Measurements from ENCODE around the gene MC4R. TPM values are rescaled to one million over a fixed set of nuclear protein-coding genes. Genes with fewer than 3 reads are reported as not detected.
"Not testable (repeated sequence)": the region's sequence is repeated elsewhere in the genome, so short reads cannot be mapped to it uniquely, and the experiment has no call there.

The MC4R gene
- not detected for polyA plus RNA-seq (2013, experiment 1 of 2)
- polyA plus RNA-seq (2013, experiment 2 of 2), result not detected

DNA sequence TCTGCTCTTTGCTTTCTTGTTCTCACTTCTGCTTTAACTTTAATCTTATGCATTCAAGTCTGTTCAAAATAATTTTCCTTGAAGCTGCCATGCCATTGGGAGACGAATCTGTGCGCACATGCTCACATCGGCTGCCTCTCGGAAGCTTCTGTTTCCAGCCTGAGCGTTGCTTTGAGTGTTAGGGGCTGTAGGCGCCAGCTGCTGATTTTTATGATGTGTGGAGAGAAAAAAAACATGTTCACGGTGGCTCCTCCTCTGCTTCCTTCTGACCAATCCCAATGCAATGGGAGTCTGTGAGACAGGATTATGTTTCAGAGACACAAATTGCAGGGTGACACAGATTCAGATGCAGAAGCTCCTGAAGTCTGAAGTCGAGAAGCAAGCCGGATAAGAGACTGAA lies at the start of gene MC4R:
MC4R (minus strand) TSS at position 180 of the 400 bp plus-strand sequence. CDS start 426 bp downstream, outside the sequence.
- Histone ChIP-seq H3K27ac (ENCODE audit: low read depth, low read length, severe bottlenecking) (peak within 1 kb of the TSS; percentile 55), H3K4me3 (ENCODE audit: extremely low read depth, insufficient read depth, low read length, poor library complexity, severe bottlenecking) (no peak within 1 kb of the TSS)
- WGBS, 2 experiments (ENCODE audit: insufficient coverage in 2 of 2), result 61 to 75% methylated on average over 4 to 6 of the region's 9 CpGs

DNA sequence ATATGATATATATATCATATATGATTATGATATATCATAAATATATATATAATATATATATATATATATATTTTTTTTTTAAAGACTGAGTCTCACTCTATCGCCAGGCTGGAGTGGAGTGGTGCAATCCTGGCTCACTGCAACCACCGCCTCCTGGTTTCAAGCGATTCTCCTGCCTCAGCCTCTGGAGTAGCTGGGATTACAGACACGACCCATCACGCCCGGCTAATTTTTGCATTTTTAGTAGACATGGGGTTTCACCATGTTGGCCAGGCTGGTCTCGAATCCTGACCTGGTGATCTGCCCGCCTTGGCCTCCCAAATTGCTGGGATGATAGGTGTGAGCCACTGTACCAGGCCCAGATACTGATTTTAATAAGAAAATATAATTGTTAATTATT lies 49.7 kb upstream of the MC4R start:
- H3K9me3 ChIP-seq (ENCODE audit: control insufficient read depth, low read length); H3K36me3 ChIP-seq (ENCODE audit: control insufficient read depth, insufficient read depth, low read length); H3K4me1 ChIP-seq (ENCODE audit: control insufficient read depth, insufficient read depth, low read length, poor library complexity, severe bottlenecking); H3K4me3 ChIP-seq (ENCODE audit: extremely low read depth, insufficient read depth, low read length, poor library complexity, severe bottlenecking); H3K27ac ChIP-seq (ENCODE audit: low read depth, low read length, severe bottlenecking): not testable (repeated sequence)
- 70 to 100% methylated on average over 4 to 7 of the region's 8 CpGs for WGBS, 2 experiments (ENCODE audit: insufficient coverage in 2 of 2)

More for the DNA sequence above, at the start of gene MC4R:
- Histone ChIP-seq H3K9me3 (ENCODE audit: control insufficient read depth, low read length) (no peaks in the 10 kb centered on the region), H3K36me3 (ENCODE audit: control insufficient read depth, insufficient read depth, low read length) (no peaks in the 10 kb centered on the region), H3K4me1 (ENCODE audit: control insufficient read depth, insufficient read depth, low read length, poor library complexity, severe bottlenecking) (no peaks in the 10 kb centered on the region)

DNA sequence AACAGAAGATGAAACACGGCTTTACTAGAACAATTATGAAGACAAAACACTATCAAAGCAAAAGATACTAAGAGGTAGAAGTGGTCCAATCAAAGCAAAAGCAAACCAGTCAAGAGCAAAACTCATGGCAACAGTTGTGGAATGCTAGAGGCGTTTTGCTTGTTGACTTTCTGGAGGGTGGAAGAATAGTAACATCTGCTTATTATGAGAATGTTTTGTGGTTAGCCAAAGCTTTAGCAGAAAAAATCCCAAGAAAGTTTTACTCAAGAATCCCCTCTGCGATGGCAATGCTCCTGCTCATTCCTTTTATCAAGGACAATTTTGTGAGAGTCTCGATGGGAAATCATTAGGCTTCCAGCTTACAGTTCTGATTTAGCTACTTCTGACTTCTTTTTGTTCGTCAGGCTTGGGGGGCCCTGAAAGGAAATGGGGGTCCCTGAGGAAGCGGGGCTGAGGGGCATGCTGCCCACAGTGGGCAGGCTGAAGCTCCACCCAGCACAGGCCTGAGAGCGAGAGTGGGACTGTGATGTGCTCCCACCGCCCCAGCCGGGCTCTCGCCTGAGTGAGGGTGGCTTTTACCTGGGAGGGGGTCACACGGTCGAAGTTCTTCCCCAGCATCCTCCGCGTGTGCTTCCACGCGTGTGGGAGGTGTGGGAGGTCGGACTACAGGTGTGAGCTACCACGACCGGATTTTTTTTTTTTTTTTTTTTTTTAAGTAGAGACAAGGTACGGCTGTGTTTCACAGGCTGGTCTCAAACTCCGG lies 49.0 kb upstream of the MC4R start:
- H3K9me3 ChIP-seq (ENCODE audit: control insufficient read depth, low read length), result peaks cover 5% of the 10 kb centered on the region
- 95 to 100% methylated on average over 3 to 6 of the region's 21 CpGs for WGBS, 2 experiments (ENCODE audit: insufficient coverage in 2 of 2)
- no peak overlapping the region for H3K4me3 ChIP-seq (ENCODE audit: extremely low read depth, insufficient read depth, low read length, poor library complexity, severe bottlenecking)
- H3K36me3 ChIP-seq (ENCODE audit: control insufficient read depth, insufficient read depth, low read length), result no peaks in the 10 kb centered on the region
- H3K4me1 ChIP-seq (ENCODE audit: control insufficient read depth, insufficient read depth, low read length, poor library complexity, severe bottlenecking), result no peaks in the 10 kb centered on the region
- H3K27ac ChIP-seq (ENCODE audit: low read depth, low read length, severe bottlenecking), result no peak overlapping the region

DNA sequence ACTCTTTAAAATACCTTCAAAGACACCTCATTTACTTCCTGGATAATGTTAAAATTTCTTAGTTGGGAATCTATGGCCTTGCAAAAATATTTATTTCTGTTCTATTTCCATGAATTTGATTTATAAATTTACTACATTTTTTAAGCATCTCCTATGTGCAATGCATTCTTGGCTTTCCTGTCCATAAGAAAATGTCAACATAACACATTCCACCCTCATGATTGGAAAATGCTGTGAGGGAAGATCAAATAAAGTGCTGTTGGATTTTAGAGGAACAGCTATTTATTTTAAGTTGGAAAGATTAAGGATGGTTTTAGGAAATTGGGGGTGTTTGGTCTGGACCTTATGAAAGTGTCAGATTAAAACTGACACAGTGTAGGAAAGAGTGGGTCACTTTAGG lies 45.4 kb upstream of the MC4R start:
- Histone ChIP-seq H3K36me3 (ENCODE audit: control insufficient read depth, insufficient read depth, low read length) (no peaks in the 10 kb centered on the region), H3K4me3 (ENCODE audit: extremely low read depth, insufficient read depth, low read length, poor library complexity, severe bottlenecking) (no peak overlapping the region), H3K9me3 (ENCODE audit: control insufficient read depth, low read length) (peaks cover 3% of the 10 kb centered on the region), H3K27ac (ENCODE audit: low read depth, low read length, severe bottlenecking) (no peak overlapping the region), H3K4me1 (ENCODE audit: control insufficient read depth, insufficient read depth, low read length, poor library complexity, severe bottlenecking) (no peaks in the 10 kb centered on the region)

DNA sequence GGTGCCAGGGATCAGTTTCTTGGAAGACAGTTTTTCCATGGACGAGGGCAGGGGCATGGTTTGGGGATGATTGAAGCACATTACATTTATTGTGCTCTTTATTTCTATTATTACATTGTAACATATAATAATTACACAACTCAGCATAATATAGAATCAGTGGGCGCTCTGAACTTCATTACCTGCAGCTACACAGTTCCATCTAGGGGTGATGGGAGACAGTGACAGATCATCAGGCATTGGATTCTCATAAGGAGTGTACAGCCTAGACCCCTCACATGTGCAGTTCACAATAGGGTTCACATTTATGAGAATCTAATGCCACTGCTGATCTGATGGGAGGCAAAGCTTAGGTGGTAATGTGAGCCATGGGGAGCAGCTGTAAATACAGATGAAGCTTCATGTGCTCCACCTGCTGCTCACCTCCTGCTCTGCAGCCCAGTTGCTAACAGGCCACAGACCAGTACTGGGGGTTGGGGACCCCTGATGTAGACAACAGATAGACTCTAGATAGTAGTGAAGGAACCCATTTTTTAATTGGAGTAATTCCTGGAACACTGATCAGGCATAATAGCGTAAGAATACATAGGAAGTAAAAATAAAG lies 41.5 kb upstream of the MC4R start:
- 86 to 88% methylated on average over 1 of the region's 3 CpGs for WGBS, 2 experiments (ENCODE audit: insufficient coverage in 2 of 2)

DNA sequence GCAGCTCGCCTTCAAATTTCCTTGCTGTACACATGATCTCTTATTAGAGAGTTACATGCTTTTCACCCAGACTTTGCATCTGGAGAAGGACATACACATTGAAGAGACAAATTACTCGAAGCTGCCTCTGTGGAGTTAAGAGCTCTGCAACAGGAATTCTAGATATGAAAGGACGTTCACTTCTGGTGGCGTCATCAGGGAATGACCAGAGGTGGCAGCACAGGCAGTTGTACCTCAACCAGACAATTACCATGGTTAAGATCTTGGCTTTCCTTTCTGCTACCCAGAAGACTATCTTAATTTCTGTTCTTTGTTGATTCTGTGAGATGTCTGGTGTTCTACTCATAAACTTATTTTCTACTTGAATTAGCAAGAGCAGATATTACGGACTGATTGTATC lies 39.1 kb upstream of the MC4R start:
- no peaks in the 10 kb centered on the region for H3K4me1 ChIP-seq (ENCODE audit: control insufficient read depth, insufficient read depth, low read length, poor library complexity, severe bottlenecking)
- H3K9me3 ChIP-seq (ENCODE audit: control insufficient read depth, low read length), result no peaks in the 10 kb centered on the region
- H3K36me3 ChIP-seq (ENCODE audit: control insufficient read depth, insufficient read depth, low read length), result no peaks in the 10 kb centered on the region
- no peak overlapping the region for H3K4me3 ChIP-seq (ENCODE audit: extremely low read depth, insufficient read depth, low read length, poor library complexity, severe bottlenecking)
- no peak overlapping the region for H3K27ac ChIP-seq (ENCODE audit: low read depth, low read length, severe bottlenecking)
- WGBS, 2 experiments (ENCODE audit: insufficient coverage in 2 of 2), result 68 to 80% methylated on average over 1 to 3 of the region's 5 CpGs

More for the DNA sequence above, 41.5 kb upstream of the MC4R start:
- no peaks in the 10 kb centered on the region for H3K9me3 ChIP-seq (ENCODE audit: control insufficient read depth, low read length)
- no peaks in the 10 kb centered on the region for H3K4me1 ChIP-seq (ENCODE audit: control insufficient read depth, insufficient read depth, low read length, poor library complexity, severe bottlenecking)
- no peaks in the 10 kb centered on the region for H3K36me3 ChIP-seq (ENCODE audit: control insufficient read depth, insufficient read depth, low read length)
- H3K4me3 ChIP-seq (ENCODE audit: extremely low read depth, insufficient read depth, low read length, poor library complexity, severe bottlenecking), result no peak overlapping the region
- H3K27ac ChIP-seq (ENCODE audit: low read depth, low read length, severe bottlenecking), result no peak overlapping the region

DNA sequence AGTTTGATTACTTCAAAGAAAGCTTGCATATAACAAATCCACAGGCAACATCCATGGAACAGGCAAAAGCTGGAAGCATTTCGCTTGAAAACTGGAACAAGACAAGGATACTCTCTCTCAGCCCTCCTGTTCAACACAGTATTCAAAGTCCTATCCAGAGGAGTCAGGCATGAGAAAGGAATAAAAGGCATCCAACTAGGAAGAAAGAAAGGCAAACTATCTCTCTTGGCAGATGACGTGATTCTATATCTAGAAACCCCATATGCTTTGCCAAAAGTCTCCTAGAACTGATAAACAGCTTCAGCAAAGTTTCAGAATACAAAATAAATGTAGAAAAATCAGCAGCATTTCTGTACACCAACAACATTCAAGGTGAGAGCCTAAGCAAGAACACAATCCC lies 34.1 kb upstream of the MC4R start:
- no peaks in the 10 kb centered on the region for H3K9me3 ChIP-seq (ENCODE audit: control insufficient read depth, low read length)
- 100% methylated on average over 1 of the region's 2 CpGs; no CpG with 5 or more reads in 1 of the 2 experiments for WGBS, 2 experiments (ENCODE audit: insufficient coverage in 2 of 2)
- no peak overlapping the region for H3K27ac ChIP-seq (ENCODE audit: low read depth, low read length, severe bottlenecking)
- no peaks in the 10 kb centered on the region for H3K36me3 ChIP-seq (ENCODE audit: control insufficient read depth, insufficient read depth, low read length)
- no peaks in the 10 kb centered on the region for H3K4me1 ChIP-seq (ENCODE audit: control insufficient read depth, insufficient read depth, low read length, poor library complexity, severe bottlenecking)
- no peak overlapping the region for H3K4me3 ChIP-seq (ENCODE audit: extremely low read depth, insufficient read depth, low read length, poor library complexity, severe bottlenecking)

DNA sequence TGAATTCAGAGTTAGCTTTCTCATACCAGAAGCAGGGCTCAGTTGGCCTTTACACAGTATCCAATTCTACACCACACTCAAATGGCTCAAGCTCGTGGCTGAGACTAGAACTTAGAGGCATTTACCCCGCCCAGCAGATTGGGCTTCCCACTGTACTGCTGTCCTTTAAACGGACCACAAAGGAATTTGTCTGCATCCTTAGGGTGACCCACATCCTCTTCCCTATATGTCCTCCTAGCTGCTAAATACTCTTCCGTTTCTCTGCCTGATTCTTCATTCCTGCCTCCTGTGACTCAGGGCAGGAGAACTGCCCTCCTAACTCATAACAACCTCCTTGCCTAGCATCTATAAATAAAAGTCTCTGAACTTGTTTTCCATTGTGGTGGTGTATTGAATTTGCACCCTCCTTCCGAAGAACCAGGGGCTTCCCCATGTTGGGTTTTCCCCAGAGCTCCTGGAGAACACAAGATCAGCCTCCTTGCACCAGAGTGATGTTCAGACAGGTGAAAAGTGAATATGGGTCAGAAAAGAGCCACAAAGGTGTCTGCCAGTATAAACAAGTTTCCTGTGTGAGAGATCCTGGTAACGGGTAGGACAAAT lies 32.0 kb upstream of the MC4R start:
- no peak overlapping the region for H3K4me3 ChIP-seq (ENCODE audit: extremely low read depth, insufficient read depth, low read length, poor library complexity, severe bottlenecking)
- H3K4me1 ChIP-seq (ENCODE audit: control insufficient read depth, insufficient read depth, low read length, poor library complexity, severe bottlenecking), result no peaks in the 10 kb centered on the region
- no peaks in the 10 kb centered on the region for H3K9me3 ChIP-seq (ENCODE audit: control insufficient read depth, low read length)
- WGBS, 2 experiments (ENCODE audit: insufficient coverage in 2 of 2), result 69 to 90% methylated on average over 4 to 5 of the region's 6 CpGs
- H3K36me3 ChIP-seq (ENCODE audit: control insufficient read depth, insufficient read depth, low read length), result no peaks in the 10 kb centered on the region
- no peak overlapping the region for H3K27ac ChIP-seq (ENCODE audit: low read depth, low read length, severe bottlenecking)

DNA sequence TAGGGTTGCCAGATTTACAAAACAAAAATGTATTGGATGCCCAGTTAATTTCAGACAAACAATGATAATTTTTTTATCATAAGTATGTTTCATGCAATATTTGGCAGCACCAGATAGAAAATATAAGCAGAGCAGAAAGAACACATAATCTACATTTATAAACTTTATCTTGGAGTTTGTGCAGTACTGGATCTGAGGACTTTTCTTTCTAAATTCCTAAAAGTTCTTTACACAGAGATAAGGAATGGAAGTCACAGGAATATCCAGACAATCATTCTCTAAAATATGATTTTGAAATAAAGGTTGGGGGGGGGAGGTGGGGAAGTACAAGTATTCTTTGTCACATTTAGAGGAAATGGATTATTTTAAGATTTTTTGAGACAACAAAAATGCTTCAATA lies 28.8 kb upstream of the MC4R start:
- no peaks in the 10 kb centered on the region for H3K9me3 ChIP-seq (ENCODE audit: control insufficient read depth, low read length)
- no peaks in the 10 kb centered on the region for H3K36me3 ChIP-seq (ENCODE audit: control insufficient read depth, insufficient read depth, low read length)
- H3K4me1 ChIP-seq (ENCODE audit: control insufficient read depth, insufficient read depth, low read length, poor library complexity, severe bottlenecking), result no peaks in the 10 kb centered on the region
- H3K4me3 ChIP-seq (ENCODE audit: extremely low read depth, insufficient read depth, low read length, poor library complexity, severe bottlenecking), result no peak overlapping the region
- no peak overlapping the region for H3K27ac ChIP-seq (ENCODE audit: low read depth, low read length, severe bottlenecking)

DNA sequence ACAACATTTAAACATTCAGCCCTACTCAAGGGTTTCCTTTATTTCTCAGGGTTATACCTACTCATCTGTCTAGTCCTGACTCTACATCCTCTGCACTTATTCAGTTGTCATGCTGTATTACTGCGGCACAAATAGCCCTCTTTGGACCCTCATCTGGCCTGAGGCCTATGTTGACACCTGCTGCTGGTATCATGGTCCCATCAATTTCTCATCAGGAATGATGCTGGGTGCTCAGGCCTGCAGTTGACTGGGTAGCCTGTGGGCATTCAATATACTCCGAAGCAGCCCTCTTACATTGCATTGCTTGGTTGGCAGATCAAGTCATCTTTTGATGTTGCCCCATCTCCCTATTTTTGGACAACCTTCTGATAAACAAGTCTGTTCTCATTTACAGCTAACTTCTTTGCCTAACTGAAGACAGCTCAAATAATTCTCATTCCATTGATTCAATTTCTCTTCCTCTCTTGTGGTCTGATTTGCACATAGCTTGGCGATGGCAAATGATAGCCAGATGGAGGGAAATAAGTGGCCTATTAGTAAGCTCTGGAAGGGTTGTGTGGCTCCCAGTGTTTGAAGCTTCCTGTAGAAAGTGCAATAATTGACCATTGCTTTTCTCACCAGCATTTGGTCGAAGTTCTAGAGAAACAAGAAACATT lies 19.1 kb upstream of the MC4R start:
- H3K27ac ChIP-seq (ENCODE audit: low read depth, low read length, severe bottlenecking), result no peak overlapping the region
- no peaks in the 10 kb centered on the region for H3K36me3 ChIP-seq (ENCODE audit: control insufficient read depth, insufficient read depth, low read length)
- no peak overlapping the region for H3K4me3 ChIP-seq (ENCODE audit: extremely low read depth, insufficient read depth, low read length, poor library complexity, severe bottlenecking)
- H3K9me3 ChIP-seq (ENCODE audit: control insufficient read depth, low read length), result no peaks in the 10 kb centered on the region
- 94% methylated on average over 2 to 3 of the region's 4 CpGs for WGBS, 2 experiments (ENCODE audit: insufficient coverage in 2 of 2)
- no peaks in the 10 kb centered on the region for H3K4me1 ChIP-seq (ENCODE audit: control insufficient read depth, insufficient read depth, low read length, poor library complexity, severe bottlenecking)
